RWPE2 (cell line): ENCODE results near the gene SIL1.
A peak's percentile ranks its signal among the peaks of the same experiment; 100 is the strongest.

Source experiments
- ATAC-seq: fragments of 200-7000 bp; cut with Tn5 transposase; 3 replicates; pipeline ENCODE4 v1.9.1; 2021; ENCODE audit warnings: low read depth
- DNase-seq: peaks from one replicate; pipeline ENCODE4 v3.0.0-alpha.2; 2020; ENCODE audit warnings: low spot score
- H3K27ac ChIP-seq: fragments of 450-650 bp; 2 replicates; pipeline ENCODE4 v1.5.1; 2017; ENCODE audit warnings: mild to moderate bottlenecking; ENCODE audit not compliant: poor library complexity, severe bottlenecking
- H3K27me3 ChIP-seq: fragments of 250-450 bp; sonication (Bioruptor Pico); 2 replicates; pipeline ENCODE4 v1.5.1; 2021; ENCODE audit warnings: mild to moderate bottlenecking, moderate library complexity; ENCODE audit not compliant: insufficient read depth, poor library complexity, severe bottlenecking
- H3K36me3 ChIP-seq: fragments of 250-450 bp; sonication (Bioruptor Pico); 2 replicates; pipeline ENCODE4 v1.5.1; 2020; ENCODE audit warnings: low read depth, mild to moderate bottlenecking, moderate library complexity
- H3K4me1 ChIP-seq: fragments of 250-450 bp; sonication (Bioruptor Pico); 2 replicates; pipeline ENCODE4 v1.5.1; 2021; ENCODE audit warnings: mild to moderate bottlenecking, moderate library complexity; ENCODE audit not compliant: insufficient read depth, poor library complexity, severe bottlenecking
- H3K4me3 ChIP-seq: fragments of 250-450 bp; sonication (Bioruptor Pico); 2 replicates; pipeline ENCODE4 v1.5.1; 2021; ENCODE audit warnings: mild to moderate bottlenecking, moderate library complexity; ENCODE audit not compliant: severe bottlenecking
- H3K9me3 ChIP-seq: fragments of 250-450 bp; sonication (Bioruptor Pico); 2 replicates; pipeline ENCODE4 v1.5.1; 2021; ENCODE audit warnings: mild to moderate bottlenecking, moderate library complexity; ENCODE audit not compliant: severe bottlenecking
- TF ChIP-seq, protein P1 (sequence below): fragments of 450-650 bp; IDR thresholded peaks from one replicate; pipeline ENCODE4 v1.5.1; 2017; ENCODE audit warnings: mild to moderate bottlenecking, moderate library complexity; ENCODE audit not compliant: poor library complexity, severe bottlenecking

Gene SIL1

DNA sequence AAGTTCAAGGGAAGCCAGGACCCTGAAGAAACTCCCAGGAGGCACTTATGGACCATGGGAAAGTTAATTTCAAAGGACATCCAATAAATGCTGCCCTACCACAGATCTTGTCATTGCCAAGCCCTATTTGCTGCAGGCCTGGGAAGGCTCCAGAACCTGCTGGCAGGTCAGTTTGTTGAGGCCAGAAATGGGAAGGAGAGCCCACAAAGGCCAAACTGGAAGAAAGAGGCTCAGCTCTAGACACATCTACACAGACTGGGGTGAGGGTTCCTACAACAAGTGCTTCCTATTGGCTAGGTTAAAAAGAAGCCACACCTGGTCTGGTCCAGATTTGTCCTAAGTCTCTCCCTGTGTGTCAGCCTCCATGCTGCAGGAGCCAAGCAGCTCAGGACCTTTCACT lies 94.4 kb downstream of the SIL1 start:
- TF ChIP-seq, protein P1, sequence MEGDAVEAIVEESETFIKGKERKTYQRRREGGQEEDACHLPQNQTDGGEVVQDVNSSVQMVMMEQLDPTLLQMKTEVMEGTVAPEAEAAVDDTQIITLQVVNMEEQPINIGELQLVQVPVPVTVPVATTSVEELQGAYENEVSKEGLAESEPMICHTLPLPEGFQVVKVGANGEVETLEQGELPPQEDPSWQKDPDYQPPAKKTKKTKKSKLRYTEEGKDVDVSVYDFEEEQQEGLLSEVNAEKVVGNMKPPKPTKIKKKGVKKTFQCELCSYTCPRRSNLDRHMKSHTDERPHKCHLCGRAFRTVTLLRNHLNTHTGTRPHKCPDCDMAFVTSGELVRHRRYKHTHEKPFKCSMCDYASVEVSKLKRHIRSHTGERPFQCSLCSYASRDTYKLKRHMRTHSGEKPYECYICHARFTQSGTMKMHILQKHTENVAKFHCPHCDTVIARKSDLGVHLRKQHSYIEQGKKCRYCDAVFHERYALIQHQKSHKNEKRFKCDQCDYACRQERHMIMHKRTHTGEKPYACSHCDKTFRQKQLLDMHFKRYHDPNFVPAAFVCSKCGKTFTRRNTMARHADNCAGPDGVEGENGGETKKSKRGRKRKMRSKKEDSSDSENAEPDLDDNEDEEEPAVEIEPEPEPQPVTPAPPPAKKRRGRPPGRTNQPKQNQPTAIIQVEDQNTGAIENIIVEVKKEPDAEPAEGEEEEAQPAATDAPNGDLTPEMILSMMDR, result no peak
- no peaks in the 10 kb centered on the region for H3K9me3 ChIP-seq
- peaks cover 2% of the 10 kb centered on the region for H3K4me1 ChIP-seq
- DNase-seq (no peak), ATAC-seq (no peak)
- no peak overlapping the region for H3K4me3 ChIP-seq
- H3K36me3 ChIP-seq, result no peaks in the 10 kb centered on the region
- H3K27me3 ChIP-seq, result no peaks in the 10 kb centered on the region
- no peak overlapping the region for H3K27ac ChIP-seq

DNA sequence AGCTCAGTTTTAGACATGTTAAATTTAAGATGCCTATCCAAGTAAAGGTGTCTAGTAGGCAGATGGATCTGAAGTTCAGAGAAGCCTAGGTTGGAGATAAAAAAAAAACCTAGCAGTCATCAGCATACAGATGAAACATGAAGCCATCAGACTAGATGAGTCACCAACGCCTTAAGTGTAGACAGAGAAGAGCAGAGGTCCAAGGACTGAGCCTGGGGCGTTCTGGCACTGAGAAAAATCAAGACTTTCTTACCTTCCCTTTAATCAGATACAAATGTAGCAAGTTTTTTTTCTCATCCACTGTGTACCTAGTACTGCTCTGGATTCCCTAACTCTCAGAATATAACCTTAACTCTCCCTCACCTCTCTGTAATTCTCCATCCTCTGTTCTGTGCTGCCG lies 97.3 kb downstream of the SIL1 start:
- no peak for DNase-seq
- TF ChIP-seq, protein P1, result no peak

DNA sequence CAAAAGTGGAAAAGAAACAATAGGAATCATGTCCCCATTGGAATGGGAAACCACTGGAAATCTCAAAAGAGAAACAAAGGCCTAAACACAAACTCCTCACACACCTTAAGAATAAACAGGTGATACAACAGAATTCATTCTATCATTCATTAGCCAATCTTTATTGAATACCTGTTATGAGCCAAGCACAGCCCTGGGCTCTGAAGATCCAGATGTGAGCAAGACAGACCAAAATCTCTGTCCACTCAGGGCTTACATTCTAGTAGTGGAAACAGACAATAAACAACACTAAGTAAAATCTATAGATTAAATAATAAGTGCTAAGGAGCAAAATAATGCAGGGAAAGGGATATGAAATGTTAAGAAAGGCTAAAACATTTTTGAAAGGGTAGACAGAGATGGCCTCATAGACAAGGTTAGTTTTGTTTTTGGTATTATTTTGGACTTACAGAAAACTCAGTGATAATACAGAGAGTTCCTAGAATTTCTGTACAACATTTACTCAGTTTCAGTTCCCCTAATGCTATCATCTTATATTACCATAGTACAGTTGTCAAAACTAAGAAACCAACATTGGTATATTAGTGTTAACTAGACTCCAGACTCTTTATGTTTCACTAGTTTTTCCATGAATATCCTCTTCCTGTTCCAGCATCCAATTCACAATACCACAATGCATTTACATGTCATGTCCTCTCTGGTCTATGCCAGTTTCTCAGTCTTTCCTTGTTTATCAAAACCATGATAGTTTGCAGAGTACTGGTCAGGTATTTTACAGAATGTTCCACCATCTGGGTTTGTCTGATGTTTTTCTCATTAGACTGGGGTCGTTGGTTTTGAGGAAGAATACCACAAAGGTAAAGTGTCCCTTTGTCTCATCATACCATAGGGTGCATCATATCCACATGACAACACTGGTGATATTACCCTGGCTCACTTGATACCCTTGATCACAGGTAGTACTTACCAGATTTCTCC lies 103.7 kb downstream of the SIL1 start:
- no peak overlapping the region for H3K4me3 ChIP-seq
- H3K36me3 ChIP-seq, result no peaks in the 10 kb centered on the region
- TF ChIP-seq, protein P1, result no peak
- DNase-seq, result no peak
- no peak overlapping the region for H3K27ac ChIP-seq
- H3K27me3 ChIP-seq, result no peaks in the 10 kb centered on the region
- H3K4me1 ChIP-seq, result no peaks in the 10 kb centered on the region
- H3K9me3 ChIP-seq, result no peaks in the 10 kb centered on the region
- ATAC-seq, result no peak

More for the DNA sequence above, 97.3 kb downstream of the SIL1 start:
- no peak overlapping the region for H3K27ac ChIP-seq
- peaks cover 2% of the 10 kb centered on the region for H3K4me1 ChIP-seq
- H3K36me3 ChIP-seq, result no peaks in the 10 kb centered on the region
- H3K9me3 ChIP-seq, result no peaks in the 10 kb centered on the region
- no peak overlapping the region for H3K4me3 ChIP-seq
- ATAC-seq, result peak; percentile 95
- no peaks in the 10 kb centered on the region for H3K27me3 ChIP-seq

- no peak for DNase-seq
- Histone ChIP-seq H3K9me3 (no peaks in the 10 kb centered on the region), H3K4me3 (no peak overlapping the region), H3K27ac (no peak overlapping the region), H3K36me3 (no peaks in the 10 kb centered on the region), H3K27me3 (no peaks in the 10 kb centered on the region), H3K4me1 (no peaks in the 10 kb centered on the region)
- TF ChIP-seq, protein P1, result no peak
- ATAC-seq, result no peak
Measured at GRCh38 chr5:139092741-139093343, 105.3 kb downstream of the SIL1 start.
